Esophagus mucosa (tissue), 1 donor: Measurements from ENCODE around the gene HEXD. TPM values are rescaled to one million over a fixed set of nuclear protein-coding genes. Genes with fewer than 3 reads are reported as not detected.

Source experiments
- ATAC-seq: fragments of 200-7000 bp; cut with Tn5 transposase; one replicate; pipeline ENCODE4 v1.9.1; 2020
- total RNA-seq: library from RNA; stranded (reverse); gene quantifications from one replicate; pipeline ENCODE4 v1.2.4, GENCODE V29; 2023
- donor health status: DM: yes; HTN: yes; CAD: no.

HEXD gene
- total RNA-seq, 1 donor from 2014 or later: 9.8 TPM

GRCh38 chr17:82416264-82416663, 1.9 kb upstream of the HEXD start:
- ATAC-seq: no peak

GRCh38 chr17:82416771-82417170, 1.4 kb upstream of the HEXD start:
- ATAC-seq: no peak

- no peak for ATAC-seq
Observed at GRCh38 chr17:82419540-82419939, 1.4 kb downstream of the HEXD start.

- peak; percentile 27 for ATAC-seq
Observed at GRCh38 chr17:82424001-82424862, 6.1 kb downstream of the HEXD start.

- ATAC-seq: no peak
Observed at GRCh38 chr17:82424863-82425159, 6.7 kb downstream of the HEXD start.

GRCh38 chr17:82428546-82428945, 10.4 kb downstream of the HEXD start:
- no peak for ATAC-seq

- ATAC-seq: peak; percentile 36
Observed at GRCh38 chr17:82429824-82430223, 11.7 kb downstream of the HEXD start.

- no peak for ATAC-seq
Observed at GRCh38 chr17:82432017-82432416, 13.9 kb downstream of the HEXD start.

GRCh38 chr17:82433560-82434215, 15.5 kb downstream of the HEXD start:
- no peak for ATAC-seq

GRCh38 chr17:82434216-82434565, 16.0 kb downstream of the HEXD start:
- ATAC-seq: peak; percentile 27

- no peak for ATAC-seq
Observed at GRCh38 chr17:82435103-82435502, 17.0 kb downstream of the HEXD start.

GRCh38 chr17:82435601-82436583, 17.7 kb downstream of the HEXD start:
- ATAC-seq: no peak

GRCh38 chr17:82436601-82437324, 18.6 kb downstream of the HEXD start:
- ATAC-seq: no peak

GRCh38 chr17:82437325-82437668, 19.1 kb downstream of the HEXD start:
- ATAC-seq: no peak

GRCh38 chr17:82438401-82439193, 20.4 kb downstream of the HEXD start:
- ATAC-seq: no peak

GRCh38 chr17:82439194-82439828, 21.2 kb downstream of the HEXD start:
- no peak for ATAC-seq

GRCh38 chr17:82439829-82440365, 21.8 kb downstream of the HEXD start:
- ATAC-seq: no peak

- no peak for ATAC-seq
Observed at GRCh38 chr17:82440469-82440981, 22.4 kb downstream of the HEXD start.

- ATAC-seq: no peak
Observed at GRCh38 chr17:82440991-82441627, 23.0 kb downstream of the HEXD start.
